ENCODE data around the gene CXCR3. TPM values are rescaled to one million over a fixed set of nuclear protein-coding genes. Genes with fewer than 3 reads are reported as not detected.
"Not testable (repeated sequence)": the region's sequence is repeated elsewhere in the genome, so short reads cannot be mapped to it uniquely, and the experiment has no call there.

Gene CXCR3
- total RNA-seq, 1 donor from 2014 or later: not detected

GRCh38 chrX:71652405-71652804, 34.1 kb upstream of the CXCR3 start:
- Histone ChIP-seq H3K36me3 (ENCODE audit: insufficient read depth, low read length) (no peaks in the 10 kb centered on the region), H3K9me3 (ENCODE audit: insufficient read depth, low read depth, low read length) (no peaks in the 10 kb centered on the region), H3K4me1 (ENCODE audit: insufficient read depth, low read length) (no peaks in the 10 kb centered on the region), H3K4me2 (ENCODE audit: low read length) (no peak overlapping the region), H3K79me2 (ENCODE audit: insufficient read depth, low read length) (no peaks in the 10 kb centered on the region), H3K4me3 (ENCODE audit: insufficient read depth, low read depth, low read length) (no peak overlapping the region), H3K27ac (ENCODE audit: low read depth, low read length) (no peak overlapping the region), H2AFZ (ENCODE audit: low read depth, low read length) (no peak overlapping the region), H4K20me1 (ENCODE audit: insufficient read depth, low read length) (no peaks in the 10 kb centered on the region), H3K27me3 (ENCODE audit: insufficient read depth, low read length) (no peaks in the 10 kb centered on the region), H3K9ac (ENCODE audit: low read length) (no peak overlapping the region)
- Mint-ChIP-seq H3K4me1 (ENCODE audit: low read depth, unreplicated experiment) (no peaks in the 10 kb centered on the region), H3K27ac (ENCODE audit: unreplicated experiment) (no peak overlapping the region), H3K36me3 (ENCODE audit: low read depth, unreplicated experiment) (no peaks in the 10 kb centered on the region), H3K4me3 (ENCODE audit: unreplicated experiment) (no peak overlapping the region), H3K27me3 (ENCODE audit: low read depth, unreplicated experiment) (peaks cover 5% of the 10 kb centered on the region), H3K9me3 (ENCODE audit: unreplicated experiment) (no peaks in the 10 kb centered on the region)
- FAIRE-seq (peak; percentile 93), DNase-seq (ENCODE audit: low read depth) (peak; percentile 27)
- TF ChIP-seq EZH2 (IDR thresholded peaks at IDR 0.05; ENCODE audit: insufficient read depth, low read length) (no peak), CTCF (IDR thresholded peaks at IDR 0.05; ENCODE audit: insufficient read depth, low read depth, low read length) (peak; percentile 65)

- Mint-ChIP-seq H3K4me3 (ENCODE audit: unreplicated experiment) (no peak overlapping the region), H3K4me1 (ENCODE audit: low read depth, unreplicated experiment) (no peaks in the 10 kb centered on the region), H3K27ac (ENCODE audit: unreplicated experiment) (no peak overlapping the region), H3K36me3 (ENCODE audit: low read depth, unreplicated experiment) (no peaks in the 10 kb centered on the region), H3K27me3 (ENCODE audit: low read depth, unreplicated experiment) (no peaks in the 10 kb centered on the region), H3K9me3 (ENCODE audit: unreplicated experiment) (no peaks in the 10 kb centered on the region)
- Histone ChIP-seq H3K4me3 (ENCODE audit: insufficient read depth, low read depth, low read length) (no peak overlapping the region), H3K9me3 (ENCODE audit: insufficient read depth, low read depth, low read length) (no peaks in the 10 kb centered on the region), H3K9ac (ENCODE audit: low read length) (no peak overlapping the region), H3K4me1 (ENCODE audit: insufficient read depth, low read length) (no peaks in the 10 kb centered on the region), H3K27ac (ENCODE audit: low read depth, low read length) (no peak overlapping the region), H4K20me1 (ENCODE audit: insufficient read depth, low read length) (no peaks in the 10 kb centered on the region), H3K27me3 (ENCODE audit: insufficient read depth, low read length) (no peaks in the 10 kb centered on the region), H3K36me3 (ENCODE audit: insufficient read depth, low read length) (no peaks in the 10 kb centered on the region), H3K79me2 (ENCODE audit: insufficient read depth, low read length) (no peaks in the 10 kb centered on the region), H3K4me2 (ENCODE audit: low read length) (no peak overlapping the region), H2AFZ (ENCODE audit: low read depth, low read length) (no peak overlapping the region)
- TF ChIP-seq EZH2 (IDR thresholded peaks at IDR 0.05; ENCODE audit: insufficient read depth, low read length) (no peak), CTCF (IDR thresholded peaks at IDR 0.05; ENCODE audit: insufficient read depth, low read depth, low read length) (no peak)
- DNase-seq (ENCODE audit: low read depth): no peak
- FAIRE-seq: no peak
Measured at GRCh38 chrX:71650333-71650969, 32.1 kb upstream of the CXCR3 start.

GRCh38 chrX:71644406-71644805, 26.1 kb upstream of the CXCR3 start:
- H3K27me3 Mint-ChIP-seq (ENCODE audit: low read depth, unreplicated experiment); H3K27ac Mint-ChIP-seq (ENCODE audit: unreplicated experiment); H3K4me3 ChIP-seq (ENCODE audit: insufficient read depth, low read depth, low read length); FAIRE-seq; H3K4me1 Mint-ChIP-seq (ENCODE audit: low read depth, unreplicated experiment); H3K4me2 ChIP-seq (ENCODE audit: low read length); H3K79me2 ChIP-seq (ENCODE audit: insufficient read depth, low read length); H3K4me1 ChIP-seq (ENCODE audit: insufficient read depth, low read length); H3K9me3 Mint-ChIP-seq (ENCODE audit: unreplicated experiment); H3K27me3 ChIP-seq (ENCODE audit: insufficient read depth, low read length); H3K27ac ChIP-seq (ENCODE audit: low read depth, low read length); H3K9ac ChIP-seq (ENCODE audit: low read length); H3K36me3 ChIP-seq (ENCODE audit: insufficient read depth, low read length); H3K36me3 Mint-ChIP-seq (ENCODE audit: low read depth, unreplicated experiment); H3K4me3 Mint-ChIP-seq (ENCODE audit: unreplicated experiment); H4K20me1 ChIP-seq (ENCODE audit: insufficient read depth, low read length); H3K9me3 ChIP-seq (ENCODE audit: insufficient read depth, low read depth, low read length); DNase-seq (ENCODE audit: low read depth); H2AFZ ChIP-seq (ENCODE audit: low read depth, low read length): not testable (repeated sequence)

Measured in astrocyte (in vitro differentiated cells and primary cell).